GM23248 (cell line): ENCODE data around the gene PLEKHG4.

Experiments used
- EZH2 ChIP-seq: fragments of 200-600 bp; sonication (generic); IDR thresholded peaks from 2 replicates; pipeline ENCODE4 v1.6.1; 2018; ENCODE audit warnings: antibody characterized with exemption, mild to moderate bottlenecking; ENCODE audit not compliant: insufficient read depth, poor library complexity, severe bottlenecking
- EZH2phosphoT487 ChIP-seq: fragments of 200-600 bp; sonication (generic); IDR thresholded peaks from 2 replicates; pipeline ENCODE4 v1.6.1; 2018; ENCODE audit warnings: antibody characterized with exemption, moderate library complexity, mild to moderate bottlenecking, low read depth; ENCODE audit not compliant: insufficient read depth

DNA sequence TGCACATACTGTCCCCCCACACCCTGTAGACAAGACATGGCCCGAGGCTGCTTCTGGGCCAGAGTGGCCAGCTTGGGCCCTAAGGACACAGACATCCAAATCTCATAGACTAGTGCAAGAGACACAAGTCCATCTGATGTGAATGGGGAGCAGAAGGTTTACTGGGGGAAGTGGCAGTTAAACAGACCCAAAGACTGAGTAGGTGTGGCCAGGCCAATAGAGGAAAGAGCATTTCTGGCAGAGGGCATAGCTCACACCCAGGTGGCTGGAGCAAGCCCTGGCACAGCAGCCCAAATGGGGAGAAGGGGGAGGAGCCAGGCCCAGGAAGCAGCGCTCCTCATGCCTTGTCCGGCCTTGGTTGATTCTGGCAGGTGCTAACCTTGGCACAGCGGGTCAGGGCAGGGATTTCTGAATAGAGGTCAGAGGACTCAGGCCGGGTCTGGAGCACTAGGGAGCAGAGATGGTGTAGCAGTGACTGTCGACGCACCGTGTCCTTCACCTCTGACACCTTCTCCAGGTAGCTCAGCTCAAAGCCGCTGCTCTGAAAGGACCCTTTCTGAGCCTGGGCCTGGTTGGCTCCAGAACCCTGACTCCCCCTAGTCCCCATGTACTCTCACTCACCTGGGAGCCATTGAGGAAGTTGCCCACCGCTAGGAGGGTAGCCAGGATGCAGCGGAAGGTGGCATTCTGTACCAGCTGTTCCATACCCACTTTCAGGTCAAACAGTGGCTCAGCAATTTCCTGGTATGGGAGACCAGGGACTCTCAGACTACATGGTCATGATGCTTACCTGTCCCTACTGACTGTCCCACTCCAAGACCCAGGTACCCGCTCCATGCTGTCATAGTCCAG lies 48.3 kb upstream of the PLEKHG4 start:
- TF ChIP-seq EZH2 (no peak), EZH2phosphoT487 (no peak)
